T-helper 1 cell treated with Interleukin-12 subunit alpha and Interleukin-12 subunit beta and Interleukin-4 antibody, amounts not matched to agents 30 μg/mL and 1 μg/mL, for 36 hours (primary cell): ENCODE data around the gene ME1.
"Not testable (repeated sequence)": the region's sequence is repeated elsewhere in the genome, so short reads cannot be mapped to it uniquely, and the experiment has no call there.

Source experiments
- H3K27ac Mint-ChIP-seq: one replicate; pipeline ENCODE4 v1.8.0; 2021; ENCODE audit warnings: mild to moderate bottlenecking, mixed read lengths
- H3K27me3 Mint-ChIP-seq: one replicate; pipeline ENCODE4 v1.8.0; 2021; ENCODE audit warnings: low read depth, mixed read lengths
- H3K36me3 Mint-ChIP-seq: one replicate; pipeline ENCODE4 v1.8.0; 2021; ENCODE audit warnings: low read depth, mixed read lengths
- H3K4me1 Mint-ChIP-seq: one replicate; pipeline ENCODE4 v1.8.0; 2021; ENCODE audit warnings: low read depth, mixed read lengths
- H3K4me3 Mint-ChIP-seq: one replicate; pipeline ENCODE4 v1.8.0; 2021; ENCODE audit warnings: mild to moderate bottlenecking, moderate library complexity, mixed read lengths
- H3K9me3 Mint-ChIP-seq: one replicate; pipeline ENCODE4 v1.8.0; 2021; ENCODE audit warnings: mixed read lengths

ME1 gene

GRCh38 chr6:83411731-83412130 lies 19.1 kb downstream of the ME1 start:
- Mint-ChIP-seq H3K36me3 (no peaks in the 10 kb centered on the region), H3K4me1 (no peaks in the 10 kb centered on the region), H3K27me3 (no peaks in the 10 kb centered on the region), H3K9me3 (no peaks in the 10 kb centered on the region), H3K27ac (no peak overlapping the region), H3K4me3 (no peak overlapping the region)

DNA sequence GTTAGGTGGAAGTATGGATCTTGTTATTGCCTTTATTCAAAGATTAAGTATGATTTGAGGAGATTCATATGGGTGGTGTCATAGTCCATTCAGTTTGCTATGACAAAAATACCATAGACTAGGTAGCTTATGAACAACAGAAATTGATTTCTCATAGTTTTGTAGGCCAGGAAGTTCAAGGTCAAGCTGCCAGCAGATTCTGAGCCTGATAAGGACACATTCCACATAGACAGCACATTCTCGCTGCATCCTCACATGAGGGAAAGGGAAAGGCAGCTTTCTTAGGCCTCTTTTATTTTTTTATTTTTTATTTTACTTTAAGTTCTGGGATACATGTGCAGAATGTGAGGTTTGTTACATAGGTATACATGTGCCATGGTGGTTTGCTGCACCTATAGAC lies 27.7 kb downstream of the ME1 start:
- Mint-ChIP-seq H3K4me3 (no peak overlapping the region), H3K27me3 (no peaks in the 10 kb centered on the region), H3K4me1 (no peaks in the 10 kb centered on the region), H3K36me3 (no peaks in the 10 kb centered on the region), H3K9me3 (no peaks in the 10 kb centered on the region), H3K27ac (no peak overlapping the region)

- no peaks in the 10 kb centered on the region for H3K36me3 Mint-ChIP-seq
These were observed 41.2 kb downstream of the ME1 start for GRCh38 chr6:83389606-83390005.

DNA sequence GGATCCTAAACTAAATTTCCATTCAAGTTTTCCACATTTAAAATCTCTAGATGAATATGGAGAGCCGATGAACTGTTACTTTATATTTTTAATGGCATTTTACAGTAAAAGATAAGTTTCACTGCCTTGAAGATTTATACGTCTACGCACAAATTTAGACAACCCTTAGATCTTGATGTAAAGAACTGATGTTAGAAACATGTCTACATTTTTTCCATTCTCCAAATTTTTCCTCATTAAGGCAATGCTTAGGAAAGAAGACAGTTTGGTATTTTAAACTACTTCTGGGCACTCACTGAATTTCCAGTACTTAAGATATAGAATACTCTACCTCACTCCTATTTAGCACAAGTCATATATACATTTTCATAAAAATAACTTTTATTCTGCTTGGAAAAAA lies 45.4 kb downstream of the ME1 start:
- Mint-ChIP-seq H3K9me3 (no peaks in the 10 kb centered on the region), H3K4me3 (no peak overlapping the region), H3K36me3 (no peaks in the 10 kb centered on the region), H3K27me3 (no peaks in the 10 kb centered on the region), H3K4me1 (no peaks in the 10 kb centered on the region), H3K27ac (no peak overlapping the region)

More at GRCh38 chr6:83389606-83390005, 41.2 kb downstream of the ME1 start:
- Mint-ChIP-seq H3K4me3 (no peak overlapping the region), H3K27ac (no peak overlapping the region), H3K9me3 (no peaks in the 10 kb centered on the region), H3K27me3 (no peaks in the 10 kb centered on the region), H3K4me1 (no peaks in the 10 kb centered on the region)

GRCh38 chr6:83384751-83385150 lies 46.1 kb downstream of the ME1 start:
- no peaks in the 10 kb centered on the region for H3K9me3 Mint-ChIP-seq
- H3K4me1 Mint-ChIP-seq, result no peaks in the 10 kb centered on the region
- H3K4me3 Mint-ChIP-seq, result no peak overlapping the region
- H3K27me3 Mint-ChIP-seq, result no peaks in the 10 kb centered on the region
- H3K36me3 Mint-ChIP-seq, result no peaks in the 10 kb centered on the region
- no peak overlapping the region for H3K27ac Mint-ChIP-seq

DNA sequence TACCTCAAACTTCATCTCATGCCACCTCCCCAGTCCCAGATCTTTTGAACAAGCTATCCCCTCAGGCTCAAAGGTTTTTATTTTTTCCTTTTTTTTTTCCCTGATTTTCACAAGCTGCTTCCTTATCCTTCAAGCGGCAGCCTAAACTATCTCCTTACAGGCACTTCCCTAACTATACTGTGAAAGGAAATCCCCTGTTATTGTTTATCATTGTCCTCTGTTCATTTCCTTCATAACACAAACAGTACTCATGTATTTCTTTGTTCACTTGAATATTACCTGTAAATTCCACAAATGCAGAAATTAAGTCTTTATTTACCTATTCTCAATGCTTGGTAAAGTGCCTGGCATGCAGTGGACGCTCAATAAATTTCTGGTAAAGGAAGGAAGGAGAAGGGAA lies 48.9 kb downstream of the ME1 start:
- Mint-ChIP-seq H3K27ac (no peak overlapping the region), H3K27me3 (no peaks in the 10 kb centered on the region), H3K4me3 (no peak overlapping the region), H3K9me3 (no peaks in the 10 kb centered on the region), H3K4me1 (no peaks in the 10 kb centered on the region), H3K36me3 (no peaks in the 10 kb centered on the region)

- Mint-ChIP-seq H3K36me3 (no peaks in the 10 kb centered on the region), H3K4me3 (no peak overlapping the region), H3K4me1 (no peaks in the 10 kb centered on the region), H3K9me3 (no peaks in the 10 kb centered on the region), H3K27me3 (no peaks in the 10 kb centered on the region), H3K27ac (no peak overlapping the region)
These were observed 52.0 kb downstream of the ME1 start for GRCh38 chr6:83378621-83379388.

GRCh38 chr6:83371423-83371822 lies 59.4 kb downstream of the ME1 start:
- no peaks in the 10 kb centered on the region for H3K9me3 Mint-ChIP-seq
- H3K4me1 Mint-ChIP-seq, result no peaks in the 10 kb centered on the region
- no peak overlapping the region for H3K4me3 Mint-ChIP-seq
- no peak overlapping the region for H3K27ac Mint-ChIP-seq
- H3K27me3 Mint-ChIP-seq, result no peaks in the 10 kb centered on the region
- no peaks in the 10 kb centered on the region for H3K36me3 Mint-ChIP-seq

DNA sequence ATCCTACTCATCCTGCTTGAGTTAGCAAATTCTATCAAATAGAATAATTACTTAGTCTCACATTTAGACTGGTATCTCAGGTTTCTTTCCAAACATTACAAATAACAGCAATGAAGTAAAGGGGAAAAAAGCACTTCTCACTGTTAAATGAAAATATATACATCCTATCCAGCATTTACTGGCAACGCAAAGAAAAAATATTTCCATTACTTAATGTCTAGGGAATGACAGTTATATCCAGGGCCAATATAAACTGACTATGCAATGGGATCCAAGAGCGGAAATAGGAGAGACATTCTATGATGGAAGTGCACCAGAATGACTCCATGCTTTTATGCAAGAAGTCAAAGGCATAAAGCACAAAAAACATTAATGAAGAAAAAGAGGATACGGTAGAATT lies 60.3 kb downstream of the ME1 start:
- Mint-ChIP-seq H3K4me1 (no peaks in the 10 kb centered on the region), H3K4me3 (no peak overlapping the region), H3K27ac (no peak overlapping the region), H3K36me3 (no peaks in the 10 kb centered on the region), H3K9me3 (no peaks in the 10 kb centered on the region), H3K27me3 (no peaks in the 10 kb centered on the region)

- Mint-ChIP-seq H3K4me3 (no peak overlapping the region), H3K9me3 (no peaks in the 10 kb centered on the region), H3K27ac (no peak overlapping the region), H3K27me3 (no peaks in the 10 kb centered on the region), H3K4me1 (no peaks in the 10 kb centered on the region), H3K36me3 (no peaks in the 10 kb centered on the region)
These were observed 61.2 kb downstream of the ME1 start for GRCh38 chr6:83369692-83370091.

DNA sequence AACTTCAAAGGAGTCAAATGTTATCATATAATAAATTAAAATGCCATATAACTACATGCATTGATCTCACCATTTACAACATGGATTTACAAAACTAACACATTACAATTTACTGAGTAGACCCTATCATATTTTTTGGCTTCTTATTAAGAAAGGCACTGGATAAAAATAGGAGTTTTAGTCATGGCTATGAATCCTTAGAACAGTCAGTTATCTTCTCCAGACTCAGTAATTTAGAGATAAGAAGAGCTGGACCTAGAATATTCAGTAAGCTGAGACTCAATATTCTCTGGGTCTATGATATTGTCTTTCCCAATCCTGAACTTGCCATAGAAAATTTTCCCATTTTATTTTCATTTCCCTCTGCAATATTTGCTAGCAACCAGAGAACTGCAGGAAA lies 62.3 kb downstream of the ME1 start:
- Mint-ChIP-seq H3K9me3 (no peaks in the 10 kb centered on the region), H3K27me3 (no peaks in the 10 kb centered on the region), H3K4me3 (no peak overlapping the region)

GRCh38 chr6:83367104-83367503 lies 63.7 kb downstream of the ME1 start:
- no peaks in the 10 kb centered on the region for H3K9me3 Mint-ChIP-seq
- H3K4me1 Mint-ChIP-seq, result no peaks in the 10 kb centered on the region
- H3K4me3 Mint-ChIP-seq, result no peak overlapping the region
- H3K27ac Mint-ChIP-seq, result no peak overlapping the region
- no peaks in the 10 kb centered on the region for H3K36me3 Mint-ChIP-seq
- no peaks in the 10 kb centered on the region for H3K27me3 Mint-ChIP-seq

More for the DNA sequence above, 62.3 kb downstream of the ME1 start:
- no peak overlapping the region for H3K27ac Mint-ChIP-seq
- H3K4me1 Mint-ChIP-seq, result no peaks in the 10 kb centered on the region
- H3K36me3 Mint-ChIP-seq, result no peaks in the 10 kb centered on the region

- no peak overlapping the region for H3K27ac Mint-ChIP-seq
These were observed 64.9 kb downstream of the ME1 start for GRCh38 chr6:83365931-83366330.

GRCh38 chr6:83362349-83362748 lies 68.5 kb downstream of the ME1 start:
- not testable (repeated sequence) for H3K36me3 Mint-ChIP-seq, H3K27me3 Mint-ChIP-seq

More at GRCh38 chr6:83365931-83366330, 64.9 kb downstream of the ME1 start:
- no peaks in the 10 kb centered on the region for H3K9me3 Mint-ChIP-seq
- no peaks in the 10 kb centered on the region for H3K4me1 Mint-ChIP-seq
- no peaks in the 10 kb centered on the region for H3K36me3 Mint-ChIP-seq
- H3K4me3 Mint-ChIP-seq, result no peak overlapping the region
- no peaks in the 10 kb centered on the region for H3K27me3 Mint-ChIP-seq

GRCh38 chr6:83359638-83360037 lies 71.2 kb downstream of the ME1 start:
- Mint-ChIP-seq H3K27me3 (no peaks in the 10 kb centered on the region), H3K4me3 (no peak overlapping the region), H3K27ac (no peak overlapping the region), H3K9me3 (peaks cover 4% of the 10 kb centered on the region), H3K4me1 (no peaks in the 10 kb centered on the region), H3K36me3 (no peaks in the 10 kb centered on the region)

More at GRCh38 chr6:83362349-83362748, 68.5 kb downstream of the ME1 start:
- not testable (repeated sequence) for H3K4me1 Mint-ChIP-seq, H3K27ac Mint-ChIP-seq, H3K4me3 Mint-ChIP-seq, H3K9me3 Mint-ChIP-seq

DNA sequence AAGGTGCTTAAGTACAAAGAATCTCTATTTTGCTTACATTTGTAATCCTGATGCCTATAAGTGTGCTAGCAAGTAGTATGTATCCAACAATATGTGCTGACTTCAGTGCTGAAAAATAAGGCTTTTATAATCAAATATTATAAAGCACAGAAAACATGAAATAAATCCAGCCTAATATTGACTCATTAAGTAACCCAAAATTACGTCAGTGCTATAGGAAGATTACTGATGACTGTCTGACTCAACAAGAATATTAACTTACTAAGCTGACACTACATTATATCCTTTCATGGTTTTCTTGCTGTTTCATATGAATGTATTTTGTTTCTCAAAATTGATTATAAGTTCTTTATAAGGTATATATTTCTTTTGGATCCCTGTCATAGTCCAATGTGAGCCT lies 76.1 kb downstream of the ME1 start:
- Mint-ChIP-seq H3K27me3 (no peaks in the 10 kb centered on the region), H3K27ac (no peak overlapping the region), H3K4me3 (no peak overlapping the region), H3K36me3 (no peaks in the 10 kb centered on the region), H3K9me3 (peaks cover 3% of the 10 kb centered on the region), H3K4me1 (no peaks in the 10 kb centered on the region)
